OCI-LY7 (cell line): ENCODE measurements around the gene CEP104. TPM values are rescaled to one million over a fixed set of nuclear protein-coding genes. Genes with fewer than 3 reads are reported as not detected.
"Not testable (repeated sequence)": the region's sequence is repeated elsewhere in the genome, so short reads cannot be mapped to it uniquely, and the experiment has no call there.

Experiments
- BruUV-seq: library from RNA; stranded (reverse); fragments of 400-500 nt; replicated peaks from 2 replicates; lab custom pipeline; 2021; lab: Mats Ljungman, UMichigan
- CTCF ChIA-PET: fragments of 300-600 bp; sonication (Branson Sonifier 250); formaldehyde crosslinking; loops from one replicate; lab custom pipeline; 2022; ENCODE audit warnings: antibody characterized with exemption; ENCODE audit not compliant: unreplicated experiment; lab: Charles Lee
- POLR2A ChIA-PET: fragments of 300-600 bp; sonication (Branson Sonifier 250); formaldehyde crosslinking; loops from one replicate; lab custom pipeline; 2022; ENCODE audit warnings: antibody characterized with exemption; lab: Charles Lee
- DNase-seq: peaks from one replicate; pipeline ENCODE4 v3.0.0-alpha.2; 2015; ENCODE audit warnings: low spot score
- H2AFZ ChIP-seq: fragments of 200-600 bp; sonication (generic), shearing (Covaris generic); 2 replicates; pipeline ENCODE4 v1.6.1; 2014; ENCODE audit warnings: mild to moderate bottlenecking, antibody characterized with exemption, low read length, moderate library complexity
- H3K27ac ChIP-seq: fragments of 200-600 bp; sonication (generic); 2 replicates; pipeline ENCODE4 v1.5.1; 2014; ENCODE audit warnings: mixed run types, low read depth, mild to moderate bottlenecking, moderate library complexity, low read length, inconsistent platforms; ENCODE audit not compliant: poor library complexity, severe bottlenecking
- H3K36me3 ChIP-seq: fragments of 200-600 bp; sonication (generic); 2 replicates; pipeline ENCODE4 v1.6.1; 2014; ENCODE audit warnings: mild to moderate bottlenecking, antibody characterized with exemption, low read length, moderate library complexity, mixed read lengths; ENCODE audit not compliant: insufficient read depth
- H3K4me1 ChIP-seq: fragments of 200-600 bp; sonication (generic); 2 replicates; pipeline ENCODE4 v1.5.1; 2014; ENCODE audit warnings: mild to moderate bottlenecking, low read length; ENCODE audit not compliant: insufficient read depth, poor library complexity, severe bottlenecking
- H3K4me2 ChIP-seq: fragments of 200-600 bp; sonication (generic); 2 replicates; pipeline ENCODE4 v1.6.1; 2014; ENCODE audit warnings: mild to moderate bottlenecking, low read length
- H3K4me3 ChIP-seq: fragments of 200-600 bp; sonication (generic); 2 replicates; pipeline ENCODE4 v1.5.1; 2014; ENCODE audit warnings: mild to moderate bottlenecking, low read depth, low read length; ENCODE audit not compliant: poor library complexity, severe bottlenecking
- H3K79me2 ChIP-seq: fragments of 200-600 bp; sonication (generic); 2 replicates; pipeline ENCODE4 v1.6.1; 2016; ENCODE audit warnings: low read depth, mild to moderate bottlenecking, low read length, moderate library complexity, mixed read lengths; ENCODE audit not compliant: insufficient read depth
- H3K9me2 ChIP-seq: fragments of 200-600 bp; sonication (generic); 2 replicates; pipeline ENCODE4 v1.6.1; 2016; ENCODE audit warnings: mild to moderate bottlenecking, low read length, mixed read lengths; ENCODE audit not compliant: insufficient read depth
- H3K9me3 ChIP-seq: fragments of 200-600 bp; sonication (generic); 2 replicates; pipeline ENCODE4 v1.6.1; 2014; ENCODE audit warnings: mild to moderate bottlenecking, mixed run types, low read length, mixed read lengths
- H4K20me1 ChIP-seq: fragments of 200-600 bp; sonication (generic); 2 replicates; pipeline ENCODE4 v1.6.1; 2014; ENCODE audit warnings: mild to moderate bottlenecking, antibody characterized with exemption, low read length, moderate library complexity, mixed read lengths; ENCODE audit not compliant: insufficient read depth
- EZH2phosphoT487 ChIP-seq: fragments of 200-600 bp; sonication (generic); IDR thresholded peaks from 2 replicates; pipeline ENCODE4 v1.6.1; 2018; ENCODE audit warnings: low read depth, borderline replicate concordance, mild to moderate bottlenecking, mixed run types, antibody characterized with exemption, low read length, moderate library complexity, mixed read lengths
- intact Hi-C: fragments of 100-400 bp; cut with micrococcal nuclease; formaldehyde crosslinking; loops from one replicate; pipeline ENCODE4 v1.10.0; 2022; ENCODE audit not compliant: unreplicated experiment
- total RNA-seq, 2 experiments: library from RNA; depleted of rRNA in 1 of 2; stranded (reverse); fragments of >200 nt in 1 of 2; shearing (Covaris generic) in 1 of 2; gene quantifications; 2 replicates each; pipeline ENCODE4 v1.2.3, GENCODE V29; 2014 to 2022
- TF ChIP-seq, protein P1 (sequence below): fragments of 200-600 bp; sonication (generic); conservative IDR thresholded peaks from 2 replicates; pipeline ENCODE4 v1.5.1; 2014; ENCODE audit warnings: mild to moderate bottlenecking, antibody characterized with exemption, low read length, moderate library complexity, mixed read lengths

Gene CEP104
- total RNA-seq, 2 experiments from 2014 or later: 26.8 to 71.0 TPM

DNA sequence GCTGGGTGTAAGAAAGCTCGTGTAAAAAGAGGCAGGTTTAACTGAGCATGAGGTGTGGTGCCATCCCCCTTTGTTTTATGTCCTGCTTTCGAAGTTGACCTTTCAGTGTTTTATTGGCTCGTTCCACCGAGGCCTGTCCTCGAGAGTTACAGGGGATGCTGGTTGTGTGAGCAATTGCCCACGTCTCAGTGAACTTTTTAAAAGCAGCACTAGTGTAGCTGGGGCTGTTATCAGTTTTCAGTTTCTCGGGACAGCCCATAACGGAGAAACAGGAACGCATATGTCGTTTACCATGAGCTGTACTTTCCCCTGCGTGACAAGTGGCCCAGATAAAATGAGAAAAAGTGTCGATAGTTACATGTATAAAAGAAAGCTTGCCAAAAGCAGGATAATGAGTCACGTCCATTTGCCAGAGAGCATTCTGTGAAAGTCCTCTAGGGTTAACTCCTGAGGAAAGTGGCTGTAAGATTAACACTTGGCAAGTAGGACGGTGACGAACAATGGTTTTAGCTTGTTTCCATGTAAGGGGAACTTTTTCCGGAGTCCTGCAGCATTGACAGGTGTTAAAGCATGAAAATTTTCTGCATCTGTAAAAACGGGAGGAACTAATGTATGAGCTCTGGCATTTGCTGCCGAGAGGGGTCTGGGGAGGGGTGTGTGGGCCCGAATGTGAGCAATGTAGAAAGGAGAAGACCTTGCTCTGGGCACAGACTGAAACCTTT, 52.9 kb downstream of the CEP104 start:
- H3K4me2 ChIP-seq: no peak overlapping the region
- H3K79me2 ChIP-seq: no peaks in the 10 kb centered on the region
- intact Hi-C loops: no loop called here
- no TSS peak for BruUV-seq
- POLR2A ChIA-PET: no interaction called here
- peaks cover 9% of the 10 kb centered on the region; the same call in 1 of the 2 replicates for H3K9me3 ChIP-seq
- CTCF ChIA-PET: no interaction called here
- no peaks in the 10 kb centered on the region for H3K4me1 ChIP-seq
- H4K20me1 ChIP-seq: no peaks in the 10 kb centered on the region
- no peak overlapping the region for H3K27ac ChIP-seq
- no peak overlapping the region for H3K4me3 ChIP-seq
- TF ChIP-seq, protein P1, sequence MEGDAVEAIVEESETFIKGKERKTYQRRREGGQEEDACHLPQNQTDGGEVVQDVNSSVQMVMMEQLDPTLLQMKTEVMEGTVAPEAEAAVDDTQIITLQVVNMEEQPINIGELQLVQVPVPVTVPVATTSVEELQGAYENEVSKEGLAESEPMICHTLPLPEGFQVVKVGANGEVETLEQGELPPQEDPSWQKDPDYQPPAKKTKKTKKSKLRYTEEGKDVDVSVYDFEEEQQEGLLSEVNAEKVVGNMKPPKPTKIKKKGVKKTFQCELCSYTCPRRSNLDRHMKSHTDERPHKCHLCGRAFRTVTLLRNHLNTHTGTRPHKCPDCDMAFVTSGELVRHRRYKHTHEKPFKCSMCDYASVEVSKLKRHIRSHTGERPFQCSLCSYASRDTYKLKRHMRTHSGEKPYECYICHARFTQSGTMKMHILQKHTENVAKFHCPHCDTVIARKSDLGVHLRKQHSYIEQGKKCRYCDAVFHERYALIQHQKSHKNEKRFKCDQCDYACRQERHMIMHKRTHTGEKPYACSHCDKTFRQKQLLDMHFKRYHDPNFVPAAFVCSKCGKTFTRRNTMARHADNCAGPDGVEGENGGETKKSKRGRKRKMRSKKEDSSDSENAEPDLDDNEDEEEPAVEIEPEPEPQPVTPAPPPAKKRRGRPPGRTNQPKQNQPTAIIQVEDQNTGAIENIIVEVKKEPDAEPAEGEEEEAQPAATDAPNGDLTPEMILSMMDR: no peak
- TF ChIP-seq EZH2phosphoT487: no peak
- no peak overlapping the region for H2AFZ ChIP-seq
- no peaks in the 10 kb centered on the region for H3K9me2 ChIP-seq
- no peaks in the 10 kb centered on the region for H3K36me3 ChIP-seq
- no peak for DNase-seq

DNA sequence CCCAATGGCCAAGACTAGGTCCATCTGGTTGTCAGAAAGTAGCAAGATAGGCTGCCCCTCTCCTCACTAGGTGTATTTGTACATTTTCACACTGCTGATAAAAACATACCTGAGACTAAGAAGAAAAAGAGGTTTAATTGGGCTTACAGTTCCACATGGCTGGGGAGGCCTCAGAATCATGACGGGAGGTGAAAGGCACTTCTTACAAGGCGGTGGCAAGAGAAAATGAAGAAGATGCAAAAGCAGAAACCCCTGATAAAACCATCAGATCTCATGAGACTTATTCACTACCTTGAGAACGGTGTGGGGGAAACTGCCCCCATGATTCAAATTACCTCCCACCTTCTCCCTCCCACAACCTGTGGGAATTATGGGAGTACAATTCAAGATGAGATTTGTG, 56.2 kb downstream of the CEP104 start:
- H3K9me3 ChIP-seq, H2AFZ ChIP-seq, H3K36me3 ChIP-seq, H3K9me2 ChIP-seq, CTCF ChIA-PET, POLR2A ChIA-PET, H3K4me1 ChIP-seq, H3K4me3 ChIP-seq, DNase-seq, H3K4me2 ChIP-seq, intact Hi-C loops, BruUV-seq, H4K20me1 ChIP-seq, H3K27ac ChIP-seq, H3K79me2 ChIP-seq: not testable (repeated sequence)

DNA sequence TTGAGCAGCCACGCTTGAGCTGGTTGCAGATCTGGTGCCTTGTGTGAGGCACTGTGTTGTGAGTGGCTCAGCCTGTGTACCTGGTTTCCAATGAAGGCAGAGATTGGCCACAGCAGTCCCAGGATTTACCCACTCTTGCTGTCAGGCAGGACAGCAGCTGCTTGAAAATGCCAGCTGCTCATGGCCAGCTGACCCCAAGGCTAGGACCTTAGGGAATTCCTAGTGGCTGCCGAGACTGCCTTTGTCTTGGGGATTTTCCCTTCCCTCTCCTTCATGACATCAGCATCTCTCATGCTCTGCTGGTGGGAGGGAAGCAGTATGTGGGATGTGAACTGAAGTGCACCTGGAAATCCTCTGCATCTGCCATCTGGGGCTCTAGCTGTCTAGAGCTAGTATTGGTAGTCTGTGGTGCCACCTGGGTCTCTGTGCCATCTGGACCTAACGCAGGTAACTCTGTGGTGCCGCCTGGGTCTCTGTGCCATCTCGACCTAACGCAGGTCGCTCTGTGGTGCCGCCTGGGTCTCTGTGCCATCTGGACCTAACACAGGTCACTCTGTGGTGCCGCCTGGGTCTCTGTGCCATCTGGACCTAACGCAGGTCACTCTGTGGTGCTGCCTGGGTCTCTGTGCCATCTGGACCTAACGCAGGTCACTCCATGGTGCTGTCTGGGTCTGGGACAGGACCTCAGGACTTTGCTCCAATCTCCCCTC, 56.9 kb downstream of the CEP104 start:
- CTCF ChIA-PET: no interaction called here
- DNase-seq: no peak
- Histone ChIP-seq H3K36me3 (no peaks in the 10 kb centered on the region), H3K4me1 (peaks cover 11% of the 10 kb centered on the region), H4K20me1 (peaks cover 5% of the 10 kb centered on the region; the same call in 1 of the 2 replicates), H3K79me2 (peaks cover 9% of the 10 kb centered on the region), H3K9me2 (no peaks in the 10 kb centered on the region), H3K27ac (no peak overlapping the region), H3K9me3 (peaks cover 9% of the 10 kb centered on the region; the same call in 1 of the 2 replicates), H3K4me2 (no peak overlapping the region), H3K4me3 (no peak overlapping the region), H2AFZ (no peak overlapping the region)
- no TSS peak for BruUV-seq
- POLR2A ChIA-PET: no interaction called here
- intact Hi-C loops: no loop called here
- TF ChIP-seq EZH2phosphoT487: no peak
- TF ChIP-seq, protein P1: no peak
